ENCODE data around the gene RLN1. TPM values are rescaled to one million over a fixed set of nuclear protein-coding genes. Genes with fewer than 3 reads are reported as not detected.

The RLN1 gene
- total and polyA plus RNA-seq, 2 of the 4 experiments (the other 2 are of a cell fraction) = not detected

GRCh38 chr9:5382479-5382878 is 42.8 kb upstream of the RLN1 start:
- no peak overlapping the region for H2BK15ac ChIP-seq (ENCODE audit: low read depth, low read length)
- no peak overlapping the region for H3K4ac ChIP-seq (ENCODE audit: low read depth, low read length)
- H4K20me1 ChIP-seq (ENCODE audit: insufficient read depth, low read length) = no peaks in the 10 kb centered on the region
- H3K9me1 ChIP-seq (ENCODE audit: insufficient read depth, low read length) = no peaks in the 10 kb centered on the region
- H3K27ac ChIP-seq (ENCODE audit: insufficient read depth, low read length) = no peak overlapping the region
- H2AK9ac ChIP-seq (replicated peaks; ENCODE audit: low read depth, low read length, poor library complexity) = no peak overlapping the region
- H2AK5ac ChIP-seq (ENCODE audit: low read depth, low read length) = no peak overlapping the region
- H2BK20ac ChIP-seq (ENCODE audit: low read depth, low read length) = no peak overlapping the region
- H3K36me3 ChIP-seq (ENCODE audit: control insufficient read depth, insufficient read depth, low read length) = no peaks in the 10 kb centered on the region
- no peak overlapping the region for H3K18ac ChIP-seq (ENCODE audit: low read depth, low read length)
- no peaks in the 10 kb centered on the region for H3K4me1 ChIP-seq (ENCODE audit: control insufficient read depth, insufficient read depth, low read length)
- no peak overlapping the region for H4K91ac ChIP-seq (ENCODE audit: insufficient read depth, low read depth, low read length)
- H4K8ac ChIP-seq (ENCODE audit: low read depth in 2 of 2, low read length in 2 of 2) = no peak overlapping the region
- no peak overlapping the region for H3K14ac ChIP-seq (replicated peaks; ENCODE audit: low read depth, low read length)
- ChIA-PET POLR2A (ENCODE audit: unreplicated experiment) (no interaction called here), CTCF (no interaction called here)
- no peak overlapping the region for H2BK5ac ChIP-seq (ENCODE audit: low read depth, low read length, poor library complexity, severe bottlenecking)
- BruUV-seq (replicated peaks) = no TSS peak
- H3K9me3 ChIP-seq (ENCODE audit: control insufficient read depth, insufficient read depth, low read length) = no peaks in the 10 kb centered on the region
- no peak overlapping the region for H3K9ac ChIP-seq (ENCODE audit: low read depth, low read length)
- DNase-seq (no peak), ATAC-seq (ENCODE audit: low read depth) (no peak)
- TF ChIP-seq FOS (IDR thresholded peaks at IDR 0.05; ENCODE audit: low read depth, low read length) (no peak), MAZ (IDR thresholded peaks at IDR 0.05; ENCODE audit: borderline replicate concordance, low read depth, low read length) (no peak), CEBPB (IDR thresholded peaks at IDR 0.05; ENCODE audit: low read depth, low read length) (no peak)
- H3K27me3 ChIP-seq (ENCODE audit: control insufficient read depth, insufficient read depth, low read length) = no peaks in the 10 kb centered on the region
- no peak overlapping the region for H3K56ac ChIP-seq (ENCODE audit: extremely low read depth, insufficient read depth, low read length)
- dilution Hi-C loops (cut with HindIII; ENCODE audit: low sequenced_read_pairs, unreplicated experiment) = no loop called here
- H2AFZ ChIP-seq (replicated peaks; ENCODE audit: low read length, poor library complexity) = no peak overlapping the region
- in situ Hi-C loops (cut with MboI; ENCODE audit: low sequenced_read_pairs) = no loop called here
- intact Hi-C loops (cut with micrococcal nuclease) = no loop called here
- H3K4me3 ChIP-seq (ENCODE audit: insufficient read depth, low read depth, low read length) = no peak overlapping the region
- H2BK120ac ChIP-seq (ENCODE audit: low read depth, low read length) = no peak overlapping the region
- H3K4me2 ChIP-seq (ENCODE audit: low read depth, low read length) = no peak overlapping the region
- 69% methylated on average over 2 of the region's 3 CpGs; no CpG with 5 or more reads in 1 of the 2 experiments for WGBS, 2 experiments (ENCODE audit: extremely low coverage in 2 of 2, insufficient read length in 1 of 2)
- no peak overlapping the region for H4K5ac ChIP-seq (ENCODE audit: low read depth, low read length)
- no peak overlapping the region for H3K23ac ChIP-seq (ENCODE audit: low read depth, low read length)
- no peaks in the 10 kb centered on the region for H3K79me1 ChIP-seq (ENCODE audit: low read depth in 1 of 2, low read length in 2 of 2)

Measured in IMR-90 (cell line).